NCI-H460 (cell line): Measurements from ENCODE around the gene SS18L1. TPM values are rescaled to one million over a fixed set of nuclear protein-coding genes. Genes with fewer than 3 reads are reported as not detected.

Experiments used
- DNase-seq: peaks from one replicate; pipeline ENCODE4 v3.0.0-alpha.2; 2016; ENCODE audit warnings: low read depth; ENCODE audit errors: extremely low read depth
- total RNA-seq: library from RNA; depleted of rRNA; stranded (reverse); fragments of >200 nt; shearing (Covaris generic); gene quantifications from 2 replicates; pipeline ENCODE4 v1.2.3, GENCODE V29; 2014

Gene SS18L1
- total RNA-seq, 1 experiment from 2014 or later = 11.7 TPM

DNA sequence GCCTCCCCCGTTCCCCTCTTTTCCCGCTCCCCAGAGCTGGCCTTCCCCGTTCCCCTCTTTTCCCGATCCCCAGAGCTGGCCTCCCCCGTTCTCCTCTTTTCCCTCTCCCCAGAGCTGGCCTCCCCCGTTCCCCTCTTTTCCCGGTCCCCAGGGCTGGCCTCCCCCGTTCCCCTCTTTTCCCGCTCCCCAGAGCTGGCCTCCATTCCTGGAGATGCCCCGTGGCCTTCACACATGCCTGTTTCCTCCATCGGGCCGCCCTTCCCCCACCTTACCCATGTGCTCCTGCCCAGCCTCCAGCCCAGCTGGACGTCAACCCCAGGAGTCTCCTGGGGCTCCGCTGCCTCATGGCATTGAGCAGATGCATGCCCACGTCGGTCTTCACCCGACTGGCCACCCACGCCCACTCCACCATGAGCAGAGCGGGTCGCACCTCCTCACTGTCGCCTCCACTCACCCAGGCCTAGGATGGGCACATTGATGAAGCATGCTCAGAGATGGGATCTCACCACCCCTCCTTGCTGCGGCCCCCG is 8.3 kb downstream of the SS18L1 start:
- no peak for DNase-seq

DNA sequence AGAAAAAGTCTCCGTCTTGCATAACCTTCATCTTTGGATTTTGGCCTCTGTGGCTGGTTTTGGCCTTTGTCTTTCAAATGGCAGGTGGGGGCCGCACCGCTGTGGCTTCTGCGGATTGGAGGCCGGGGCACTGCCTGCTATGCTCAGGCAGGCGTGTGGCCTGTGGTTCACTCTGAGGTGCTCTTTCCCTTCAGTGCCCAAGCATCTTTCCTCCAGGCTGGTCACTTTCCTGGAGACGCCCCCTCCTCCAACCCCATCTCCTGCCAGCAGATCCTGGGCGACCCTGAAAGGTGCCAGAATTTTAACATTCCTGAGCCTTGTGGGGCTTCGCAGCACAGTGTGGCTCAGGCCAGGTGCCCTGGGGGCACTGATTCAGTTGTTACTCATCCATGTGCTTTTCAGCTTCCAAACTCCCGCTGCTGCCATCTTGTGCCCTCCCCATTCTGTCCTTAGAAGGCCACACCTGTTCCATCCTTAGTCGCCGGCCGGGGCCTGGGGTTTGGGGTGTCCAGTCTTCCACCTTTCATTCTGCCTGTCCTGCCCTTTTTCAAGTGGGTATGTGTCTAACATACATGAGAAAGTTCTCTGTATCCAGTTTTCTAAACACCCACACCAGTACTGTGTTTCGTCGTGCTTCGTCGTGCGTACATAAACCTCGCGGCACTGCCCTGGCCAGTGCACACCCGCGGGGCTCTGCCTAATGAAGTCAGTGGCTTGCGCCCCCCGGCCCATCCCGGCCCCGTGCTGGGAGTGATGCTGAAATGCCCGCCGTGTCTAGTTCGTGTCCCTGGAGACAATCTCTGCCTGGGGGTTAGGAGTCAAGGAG is 12.1 kb downstream of the SS18L1 start:
- DNase-seq = no peak

DNA sequence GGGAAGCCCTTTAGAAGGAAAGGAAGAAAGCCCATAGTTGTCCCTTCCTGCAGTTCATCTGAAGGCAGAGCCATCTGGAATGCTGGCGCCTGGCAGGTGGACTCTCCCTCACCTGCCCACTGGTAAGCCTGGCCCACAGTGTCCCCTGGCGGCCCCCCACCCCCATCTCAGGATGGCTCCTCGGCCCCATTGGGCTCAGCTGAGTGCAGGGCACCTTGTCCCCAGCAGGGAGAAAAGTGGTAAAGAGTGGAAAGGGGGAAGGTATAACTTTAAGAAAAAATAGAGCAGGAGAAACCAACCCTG is 12.6 kb downstream of the SS18L1 start:
- DNase-seq = no peak

DNA sequence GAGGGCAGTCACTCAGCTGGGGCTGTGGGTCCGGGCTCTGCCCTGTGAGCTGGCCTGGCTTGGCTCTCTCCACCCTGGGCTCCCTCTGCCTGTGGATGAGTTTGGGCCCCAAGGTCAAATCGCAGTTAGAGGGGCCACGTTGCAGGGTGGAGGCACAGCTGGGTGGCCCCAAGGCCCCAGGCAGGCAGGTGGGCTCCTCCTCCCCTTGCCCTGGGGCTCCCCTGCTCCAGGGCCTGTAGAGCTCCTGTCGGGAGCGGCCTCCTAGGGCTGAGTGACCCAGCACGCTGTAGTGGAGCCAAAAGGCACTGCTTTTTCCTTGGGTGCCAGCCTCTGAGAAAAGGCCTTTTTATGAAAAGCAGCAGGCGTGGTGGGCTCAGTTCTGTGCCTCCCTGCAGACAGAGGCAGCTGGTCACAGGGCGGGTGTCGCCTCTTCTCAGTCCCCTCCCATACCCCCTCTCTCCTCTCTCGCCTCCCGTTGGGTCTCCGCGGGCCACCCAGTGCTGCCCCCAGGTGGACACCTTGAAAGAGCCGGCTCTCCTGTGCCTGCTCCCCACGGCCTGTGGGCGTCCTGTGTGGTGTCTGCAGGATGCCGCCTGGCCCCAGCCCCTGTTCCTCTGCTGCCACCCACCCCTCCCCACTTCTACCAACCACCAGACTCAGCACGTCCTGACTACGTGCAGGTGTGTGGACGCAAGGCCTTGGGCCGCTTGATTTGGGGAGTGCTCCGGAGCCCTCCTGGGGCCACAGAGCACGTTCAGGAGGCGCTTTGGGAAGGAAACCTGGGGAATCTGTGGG is 13.2 kb downstream of the SS18L1 start:
- peak; percentile 45 for DNase-seq

DNA sequence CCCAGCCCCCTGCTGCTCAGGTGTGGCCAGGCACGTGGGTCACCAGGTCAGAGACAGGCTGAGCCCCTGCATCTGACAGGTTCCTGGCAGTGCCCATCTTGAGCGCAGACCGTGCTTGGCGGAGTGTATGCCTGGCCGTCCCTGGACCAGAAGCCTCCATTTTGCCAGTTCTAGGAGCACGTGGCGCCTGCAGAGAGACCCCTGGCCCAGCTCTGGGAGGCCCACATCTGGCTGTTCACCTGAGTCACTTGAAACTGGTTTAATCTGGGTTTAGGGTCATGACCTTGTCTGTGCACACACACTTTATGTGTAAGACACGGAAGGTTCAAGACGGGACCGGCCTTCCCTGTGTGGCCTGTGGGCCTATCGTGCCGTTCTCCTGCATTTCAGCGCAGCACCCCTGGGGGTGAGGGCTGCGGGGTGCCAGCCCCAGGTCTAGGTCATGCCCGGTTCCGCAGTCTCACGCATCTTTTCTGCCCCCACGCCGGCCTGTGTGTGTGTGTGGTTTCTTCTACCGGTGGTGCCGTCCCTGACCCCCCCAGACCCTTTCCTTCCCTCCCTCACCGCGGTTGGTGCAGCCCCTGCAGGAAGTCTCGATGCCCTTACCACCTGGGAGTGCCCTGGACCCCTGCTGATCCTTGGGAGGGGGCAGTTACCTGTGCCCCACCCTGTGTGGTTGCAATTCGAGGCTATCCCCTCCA is 14.0 kb downstream of the SS18L1 start:
- DNase-seq = no peak

DNA sequence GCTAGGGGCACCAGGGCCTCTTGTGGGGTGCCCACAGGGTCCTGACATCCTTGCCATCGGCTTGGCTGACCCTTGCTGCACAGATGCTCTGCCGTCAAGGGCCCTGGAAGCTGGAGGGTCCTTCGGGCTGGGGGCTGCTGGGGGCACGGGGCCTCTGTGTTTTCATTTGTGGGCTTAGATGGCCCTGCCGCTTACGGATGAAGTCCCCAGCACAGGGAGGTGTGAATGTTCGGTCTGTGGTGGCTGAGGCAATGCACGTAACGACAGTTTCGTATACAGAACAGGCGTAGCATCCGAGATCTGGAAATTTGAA is 14.5 kb downstream of the SS18L1 start:
- no peak for DNase-seq

DNA sequence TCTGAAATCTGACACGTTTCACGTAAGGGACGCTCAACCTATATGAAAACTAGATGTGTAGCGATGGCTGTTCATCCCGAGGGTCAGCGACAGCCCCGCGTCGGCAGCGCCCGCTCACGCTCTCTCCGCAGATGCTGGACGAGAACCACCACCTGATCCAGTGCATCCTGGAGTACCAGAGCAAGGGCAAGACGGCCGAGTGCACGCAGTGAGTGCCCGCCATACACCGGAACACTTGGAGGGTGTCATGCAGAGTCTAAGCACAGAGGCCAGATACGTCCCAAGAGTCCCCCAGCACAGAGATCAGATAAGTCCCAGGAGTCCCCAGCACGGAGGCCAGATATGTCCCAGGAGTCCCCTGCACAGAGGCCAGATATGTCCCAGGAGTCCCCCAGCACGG is 15.0 kb downstream of the SS18L1 start:
- no peak for DNase-seq

DNA sequence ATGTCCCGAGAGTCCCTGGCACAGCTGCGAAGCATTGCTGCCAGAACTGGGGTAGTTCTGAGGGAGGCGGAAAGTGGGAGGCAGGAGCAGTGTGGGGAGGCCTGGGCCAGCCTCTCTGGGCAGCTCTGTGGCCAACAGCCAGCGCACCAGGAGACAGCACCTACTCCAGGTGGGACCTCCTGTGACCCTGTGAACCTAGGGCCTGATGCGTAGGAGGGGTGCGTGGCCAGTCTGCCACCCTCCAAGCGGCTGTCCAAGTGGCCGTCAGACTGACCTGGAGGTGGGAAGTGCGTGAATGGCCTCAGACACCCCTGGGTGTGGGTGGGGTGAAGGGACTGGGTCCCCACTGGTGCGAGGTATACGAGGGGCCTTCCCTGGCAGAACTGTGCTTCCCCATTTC is 15.5 kb downstream of the SS18L1 start:
- no peak for DNase-seq

DNA sequence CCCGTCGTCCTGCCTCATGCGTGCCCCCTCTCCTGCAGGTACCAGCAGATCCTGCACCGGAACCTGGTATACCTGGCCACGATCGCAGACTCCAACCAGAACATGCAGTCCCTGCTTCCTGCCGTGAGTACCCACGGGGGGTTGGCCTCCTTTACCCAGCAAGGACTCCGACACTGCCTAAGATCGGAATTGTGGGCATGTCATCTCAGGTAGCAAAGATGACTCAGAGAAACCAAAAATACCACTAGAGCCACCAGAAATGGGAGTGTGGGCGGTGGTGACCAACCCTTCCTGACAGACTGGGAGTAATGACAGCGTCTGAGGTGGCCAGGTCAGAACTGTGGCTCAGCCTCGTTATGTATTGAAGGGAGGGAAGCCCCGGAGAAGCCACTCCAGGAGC is 16.3 kb downstream of the SS18L1 start:
- no peak for DNase-seq

DNA sequence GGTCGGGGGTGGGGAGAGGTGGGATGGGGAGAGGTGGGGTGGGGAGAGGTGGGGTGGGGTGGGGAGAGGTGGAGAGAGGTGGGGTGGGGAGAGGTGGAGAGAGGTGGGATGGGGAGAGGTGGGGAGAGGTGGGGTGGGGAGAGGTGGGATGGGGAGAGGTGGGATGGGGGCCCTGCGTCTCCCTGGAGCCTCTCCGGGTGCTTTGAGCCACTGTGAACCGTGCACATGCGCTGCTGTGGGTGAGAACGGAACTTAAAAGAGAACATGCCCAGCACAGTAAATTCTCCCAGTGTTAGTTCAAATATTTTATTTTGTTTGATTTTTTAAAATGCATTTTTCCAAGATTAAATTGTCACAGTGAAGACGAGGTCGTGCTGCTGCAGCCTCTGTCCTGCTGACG is 16.7 kb downstream of the SS18L1 start:
- DNase-seq = no peak

DNA sequence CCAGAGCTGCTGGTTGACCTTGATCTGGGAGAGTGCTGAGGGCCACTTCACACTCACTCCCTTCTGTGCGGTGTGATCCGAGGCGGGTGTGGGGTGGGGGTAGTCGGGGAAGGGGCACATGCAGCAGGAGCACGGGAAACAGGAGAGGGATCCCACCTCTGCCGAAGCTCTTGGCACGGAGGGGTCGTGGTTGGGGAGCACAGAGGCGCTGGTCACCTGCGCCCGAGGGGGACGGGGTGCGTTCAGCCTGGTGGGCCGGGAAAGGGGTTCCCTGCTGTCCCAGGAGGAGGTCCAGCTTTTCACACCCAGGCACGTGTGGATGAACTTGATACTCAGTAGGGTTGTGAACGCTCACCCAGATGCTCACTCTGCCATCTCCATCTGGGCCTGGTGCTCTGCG is 17.3 kb downstream of the SS18L1 start:
- DNase-seq = no peak

DNA sequence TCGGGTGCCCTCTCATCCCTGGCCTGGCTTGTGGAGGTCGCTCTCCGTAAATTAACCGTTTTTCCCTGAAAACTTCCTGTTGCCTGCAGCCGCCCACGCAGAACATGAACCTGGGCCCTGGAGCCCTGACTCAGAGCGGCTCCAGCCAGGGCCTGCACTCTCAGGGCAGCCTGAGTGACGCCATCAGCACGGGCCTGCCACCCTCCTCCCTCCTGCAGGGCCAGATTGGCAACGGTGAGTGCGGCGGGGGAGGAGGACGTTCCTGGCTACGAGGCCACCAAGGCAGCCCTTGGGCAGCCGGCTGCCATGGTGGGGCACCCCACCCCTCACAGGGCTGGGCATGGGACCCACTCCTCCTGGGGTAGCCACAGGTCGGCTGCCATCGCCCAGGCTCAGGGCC is 17.8 kb downstream of the SS18L1 start:
- DNase-seq = no peak

DNA sequence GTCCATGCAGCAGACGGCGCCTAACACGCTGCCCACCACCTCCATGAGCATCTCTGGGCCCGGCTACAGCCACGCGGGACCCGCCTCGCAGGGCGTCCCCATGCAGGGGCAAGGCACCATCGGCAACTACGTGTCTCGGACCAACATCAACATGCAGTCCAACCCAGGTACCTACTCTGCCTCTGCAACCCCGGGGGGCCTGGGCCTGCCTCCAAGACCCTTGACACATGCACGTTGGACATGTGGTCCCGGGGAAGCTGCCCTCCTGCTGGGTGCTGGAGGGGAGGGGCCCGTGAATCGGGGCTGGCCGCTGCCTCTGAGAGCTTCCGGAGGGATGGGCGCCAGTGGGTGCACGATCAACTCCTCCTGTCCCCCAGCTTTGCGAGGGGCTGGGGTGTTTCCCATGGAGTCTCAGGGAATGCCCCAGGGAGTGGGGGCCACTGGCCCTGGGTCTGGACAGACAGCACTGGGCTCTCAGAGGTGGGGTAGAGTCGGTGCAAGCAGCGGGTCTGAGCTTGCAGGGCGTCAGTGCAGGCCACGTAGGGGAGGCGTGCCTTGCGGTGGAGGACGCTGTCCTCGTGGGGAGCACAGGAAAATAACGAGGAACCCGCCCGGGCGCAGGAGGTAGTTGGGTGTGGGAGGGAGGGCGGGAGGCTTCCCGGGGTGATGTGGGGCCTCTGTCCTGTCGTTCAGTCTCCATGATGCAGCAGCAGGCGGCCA is 19.4 kb downstream of the SS18L1 start:
- DNase-seq = no peak

DNA sequence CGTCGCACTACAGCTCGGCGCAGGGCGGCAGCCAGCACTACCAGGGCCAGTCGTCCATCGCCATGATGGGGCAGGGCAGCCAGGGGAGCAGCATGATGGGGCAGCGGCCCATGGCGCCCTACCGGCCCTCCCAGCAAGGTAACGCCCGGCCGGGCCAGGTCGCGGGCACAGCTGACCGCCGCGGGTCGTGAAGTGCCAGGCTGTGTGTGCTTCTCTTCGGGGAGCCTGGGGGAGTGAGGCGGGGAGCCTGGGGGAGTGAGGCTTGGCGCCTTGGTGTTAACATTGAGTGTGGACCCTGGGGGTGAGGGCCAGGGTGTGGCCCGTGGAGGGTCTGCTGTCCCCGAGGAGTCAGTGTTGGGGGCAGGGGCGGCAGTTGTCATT is 19.9 kb downstream of the SS18L1 start:
- no peak for DNase-seq

DNA sequence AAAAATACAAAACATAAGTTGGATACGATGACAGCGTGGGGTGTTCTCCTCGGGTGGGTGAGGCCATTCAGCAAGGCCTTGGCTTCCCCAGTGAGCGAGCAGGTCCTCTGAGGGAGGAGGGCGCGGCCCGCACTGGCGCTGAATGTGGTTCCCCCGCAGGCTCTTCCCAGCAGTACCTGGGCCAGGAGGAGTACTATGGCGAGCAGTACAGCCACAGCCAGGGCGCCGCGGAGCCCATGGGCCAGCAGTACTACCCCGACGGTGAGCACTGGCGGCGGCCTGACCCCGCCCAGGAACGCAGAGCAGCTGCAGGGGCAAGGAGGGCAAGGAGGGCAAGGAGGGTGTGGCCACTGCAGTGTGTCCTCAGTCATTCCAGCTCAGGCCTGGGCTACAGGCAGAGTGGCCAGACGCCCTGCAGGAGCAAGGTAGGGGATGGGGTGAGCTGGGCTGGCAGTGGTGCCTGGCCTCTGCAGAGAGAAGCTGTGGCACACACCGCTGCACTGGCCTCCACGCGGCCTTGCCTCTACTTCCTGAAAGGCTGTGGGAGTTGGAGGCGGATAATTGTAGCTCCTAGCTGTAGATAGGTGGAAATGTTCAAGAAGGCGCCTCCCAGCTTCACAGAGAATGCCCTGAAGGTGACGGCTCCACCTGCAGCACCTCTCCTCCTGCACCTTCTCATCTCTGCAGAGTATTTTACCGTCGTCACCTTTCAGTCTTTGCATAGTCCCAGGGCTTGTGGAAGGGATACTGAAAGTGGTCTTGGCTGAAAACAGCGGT is 20.6 kb downstream of the SS18L1 start:
- DNase-seq = no peak

DNA sequence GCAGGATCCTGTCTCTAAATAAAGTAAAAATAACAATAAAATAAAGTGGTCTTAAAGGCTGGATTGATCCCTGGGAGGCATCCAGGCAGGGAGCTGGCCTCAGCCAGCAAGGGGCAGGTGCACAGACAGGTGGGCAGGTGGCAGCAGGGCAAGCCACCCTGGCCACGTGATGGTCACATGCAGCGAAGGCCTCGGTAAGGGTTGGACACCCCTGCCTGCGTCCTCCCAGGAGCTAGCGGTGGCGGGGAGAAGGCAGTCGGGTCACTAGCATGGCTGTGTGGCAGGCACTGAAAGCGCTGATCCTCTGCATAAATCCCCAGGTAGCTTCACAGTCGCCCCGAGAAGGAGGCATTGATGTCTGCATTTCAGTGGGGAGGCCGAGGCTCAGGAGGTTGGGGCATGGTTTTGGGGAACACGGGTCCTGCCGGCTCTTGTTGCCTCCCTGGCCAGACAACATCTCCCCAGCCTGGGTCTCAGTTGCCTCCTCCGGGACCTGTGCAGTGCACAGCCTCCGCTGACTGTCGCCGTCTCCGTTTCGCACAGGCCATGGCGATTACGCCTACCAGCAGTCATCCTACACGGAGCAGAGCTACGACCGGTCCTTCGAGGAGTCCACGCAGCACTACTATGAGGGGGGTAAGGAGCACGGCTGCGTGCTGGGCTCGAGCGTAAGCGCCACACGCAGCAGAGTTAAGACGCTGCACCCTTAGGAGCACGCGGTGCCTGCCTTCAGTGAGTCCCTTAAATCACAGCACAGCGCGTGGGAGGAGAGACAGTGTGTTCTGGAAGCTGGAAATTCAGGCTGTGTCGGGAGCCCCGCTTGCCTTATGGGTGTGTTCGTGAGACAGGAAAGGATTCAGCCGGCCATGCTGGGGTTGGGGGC is 21.6 kb downstream of the SS18L1 start:
- DNase-seq = no peak

DNA sequence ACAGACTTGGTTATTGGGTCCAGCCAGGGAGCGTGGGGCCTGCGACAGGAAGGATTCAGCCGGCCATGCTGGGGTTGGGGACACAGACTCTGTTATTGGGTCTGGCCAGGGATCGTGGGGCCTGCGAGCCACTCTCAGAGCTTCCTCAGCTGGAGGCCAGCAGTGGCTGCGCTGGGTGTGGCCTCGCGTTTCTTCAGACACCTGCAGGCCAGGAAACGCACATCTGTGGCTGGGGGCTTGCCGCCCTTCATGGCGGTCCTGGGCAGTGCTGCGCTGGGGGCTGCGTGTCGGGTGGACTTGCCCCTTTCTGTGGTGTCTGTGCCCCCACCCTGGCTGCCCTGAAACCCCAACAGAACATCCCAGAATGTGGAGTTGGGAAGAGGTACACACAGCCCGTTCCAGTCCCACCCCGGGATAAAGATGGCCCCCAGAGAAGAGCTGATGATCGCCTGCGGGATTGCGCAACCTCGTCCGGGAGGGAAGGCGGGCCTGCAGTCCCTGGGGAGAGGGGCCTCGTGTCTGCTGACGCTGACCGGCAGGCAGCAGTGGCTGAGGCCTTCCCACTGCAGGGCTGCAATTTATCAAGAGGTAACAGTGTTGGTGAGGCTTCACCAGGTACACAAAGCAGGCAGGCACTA is 22.3 kb downstream of the SS18L1 start:
- no peak for DNase-seq

DNA sequence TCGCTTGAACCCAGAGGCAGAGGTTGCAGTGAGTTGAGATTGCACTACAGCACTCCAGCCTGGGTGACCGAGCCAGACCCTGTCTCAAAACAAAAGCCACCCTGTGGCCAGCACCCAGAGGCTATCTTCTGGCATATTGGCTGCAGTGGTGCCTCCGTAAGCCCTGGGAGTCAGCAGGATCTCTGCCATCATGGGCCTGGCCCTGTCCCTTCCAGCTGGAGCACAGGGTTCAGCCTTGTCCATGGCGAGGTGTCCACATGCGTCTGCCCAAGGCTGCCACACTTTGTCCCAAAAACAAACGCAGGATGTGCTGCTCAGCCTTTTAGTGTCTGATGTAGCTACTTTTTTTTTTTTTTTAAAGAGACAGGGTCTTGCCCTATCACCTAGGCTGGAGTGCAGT is 23.9 kb downstream of the SS18L1 start:
- DNase-seq = no peak

DNA sequence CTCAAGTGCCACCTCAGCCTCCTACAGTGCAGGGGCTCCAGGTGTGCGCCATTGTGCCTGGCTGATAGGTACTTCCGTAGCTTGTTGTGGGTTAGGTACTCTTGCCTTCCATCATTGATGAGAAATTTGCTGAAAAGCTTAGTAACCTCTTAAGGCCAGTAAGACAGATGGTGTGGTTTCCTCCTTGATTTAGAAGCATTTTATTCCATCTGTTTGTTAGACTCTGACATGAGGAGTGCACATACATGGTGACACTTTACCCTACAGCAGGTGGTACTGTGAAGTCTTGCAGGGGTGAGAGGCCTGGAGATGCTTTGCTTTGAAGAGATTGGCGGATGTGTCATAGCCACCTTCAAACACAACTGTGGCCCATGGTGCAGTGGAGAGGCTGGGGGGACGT is 24.5 kb downstream of the SS18L1 start:
- DNase-seq = no peak
